HEK293 (cell line): ENCODE results near the gene SCML2.

ENCODE experiments used
- CTCF ChIA-PET: fragments of 350-600 bp; formaldehyde crosslinking; extraction: SDS; loops from one replicate; lab custom pipeline; 2021; ENCODE audit warnings: antibody characterized with exemption; lab: Yijun Ruan, JAX
- POLR2A ChIA-PET: fragments of 300-600 bp; formaldehyde crosslinking; extraction: SDS; loops from one replicate; lab custom pipeline; 2020; ENCODE audit warnings: antibody characterized with exemption, inconsistent platforms; lab: Yijun Ruan, JAX
- H3K27ac ChIP-seq: fragments of 200-500 bp; sonication (Bioruptor generic); 2 replicates; pipeline ENCODE4 v1.5.1; 2014; ENCODE audit warnings: low read depth, low read length, control low read depth, inconsistent platforms; ENCODE audit errors: extremely low read depth
- H3K36me3 ChIP-seq, 2 experiments: fragments of 200-500 bp in 1 of 2; sonication (Bioruptor generic) in 1 of 2; 1 replicate in 1 of 2; 2 replicates in 1 of 2; pipeline ENCODE4 v1.5.1; 2014 to 2017; ENCODE audit warnings: inconsistent platforms in 2 of 2, low read length in 2 of 2; ENCODE audit not compliant: control insufficient read depth in 2 of 2, insufficient read depth in 1 of 2
- H3K4me1 ChIP-seq: fragments of 200-500 bp; sonication (Bioruptor generic); 2 replicates; pipeline ENCODE4 v1.5.1; 2014; ENCODE audit warnings: mild to moderate bottlenecking, low read length, inconsistent platforms; ENCODE audit not compliant: control insufficient read depth, insufficient read depth
- H3K4me3 ChIP-seq: 2 replicates; pipeline ENCODE4 v1.5.1; 2011; ENCODE audit warnings: low read depth, mild to moderate bottlenecking, control low read depth, low read length, moderate library complexity
- H3K9me3 ChIP-seq: fragments of 200-500 bp; sonication (Bioruptor generic); 2 replicates; pipeline ENCODE4 v1.5.1; 2014; ENCODE audit warnings: low read depth, low read length, inconsistent platforms; ENCODE audit not compliant: control insufficient read depth, insufficient read depth
- GLIS1 ChIP-seq: fragments of 450-650 bp; formaldehyde crosslinking; IDR thresholded peaks from 2 replicates; pipeline ENCODE4 v1.5.1; 2016; ENCODE audit warnings: missing biosample characterization, missing genetic modification characterization
- IKZF3 ChIP-seq: fragments of 450-650 bp; IDR thresholded peaks from 2 replicates; pipeline ENCODE4 v1.5.0; 2018; ENCODE audit warnings: missing biosample characterization, mild to moderate bottlenecking, missing genetic modification characterization, moderate library complexity
- INSM2 ChIP-seq: fragments of 450-650 bp; formaldehyde crosslinking; IDR thresholded peaks from 2 replicates; pipeline ENCODE4 v1.5.1; 2016; ENCODE audit warnings: missing biosample characterization, missing genetic modification characterization
- REST ChIP-seq: fragments of 450-650 bp; formaldehyde crosslinking; IDR thresholded peaks from 2 replicates; pipeline ENCODE4 v1.5.1; 2016; ENCODE audit warnings: missing biosample characterization, missing genetic modification characterization
- SETDB1 ChIP-seq: IDR thresholded peaks from one replicate; pipeline ENCODE4 v1.6.1; 2017; ENCODE audit warnings: mild to moderate bottlenecking, low read length, moderate library complexity, mixed read lengths; ENCODE audit not compliant: insufficient read length
- ZBTB10 ChIP-seq: fragments of 450-650 bp; formaldehyde crosslinking; IDR thresholded peaks from 2 replicates; pipeline ENCODE4 v1.5.1; 2016; ENCODE audit warnings: missing biosample characterization, missing genetic modification characterization
- ZFHX2 ChIP-seq: fragments of 450-650 bp; formaldehyde crosslinking; conservative IDR thresholded peaks from 2 replicates; pipeline ENCODE4 v1.5.1; 2016; ENCODE audit warnings: missing biosample characterization, missing genetic modification characterization
- ZNF114 ChIP-seq: fragments of 450-650 bp; formaldehyde crosslinking; IDR thresholded peaks from 2 replicates; pipeline ENCODE4 v1.5.0; 2017; ENCODE audit warnings: missing biosample characterization, missing genetic modification characterization
- ZNF138 ChIP-seq: fragments of 450-650 bp; formaldehyde crosslinking; IDR thresholded peaks from 2 replicates; pipeline ENCODE4 v1.5.1; 2016; ENCODE audit warnings: missing biosample characterization, missing genetic modification characterization, borderline replicate concordance
- ZNF18 ChIP-seq: fragments of 450-650 bp; formaldehyde crosslinking; IDR thresholded peaks from 2 replicates; pipeline ENCODE4 v1.5.1; 2016; ENCODE audit warnings: missing biosample characterization, missing genetic modification characterization
- ZNF19 ChIP-seq: fragments of 450-650 bp; formaldehyde crosslinking; IDR thresholded peaks from 2 replicates; pipeline ENCODE4; 2016; ENCODE audit warnings: missing biosample characterization, missing genetic modification characterization, low read depth
- ZNF292 ChIP-seq: fragments of 450-650 bp; formaldehyde crosslinking; IDR thresholded peaks from 2 replicates; pipeline ENCODE4 v1.5.1; 2016; ENCODE audit warnings: low read depth, missing biosample characterization, missing genetic modification characterization, borderline replicate concordance
- ZNF366 ChIP-seq: fragments of 450-650 bp; formaldehyde crosslinking; conservative IDR thresholded peaks from 2 replicates; pipeline ENCODE4 v1.5.1; 2016; ENCODE audit warnings: missing biosample characterization, missing genetic modification characterization
- ZNF473 ChIP-seq: fragments of 450-650 bp; formaldehyde crosslinking; IDR thresholded peaks from 2 replicates; pipeline ENCODE4 v1.5.1; 2017; ENCODE audit warnings: missing biosample characterization, missing genetic modification characterization
- ZNF513 ChIP-seq: fragments of 450-650 bp; IDR thresholded peaks from 2 replicates; pipeline ENCODE4 v1.5.1; 2018; ENCODE audit warnings: missing biosample characterization, missing genetic modification characterization
- ZNF544 ChIP-seq: fragments of 450-650 bp; formaldehyde crosslinking; IDR thresholded peaks from 2 replicates; pipeline ENCODE4 v1.5.0; 2017; ENCODE audit warnings: missing biosample characterization, missing genetic modification characterization
- ZNF600 ChIP-seq: fragments of 450-650 bp; formaldehyde crosslinking; IDR thresholded peaks from 2 replicates; pipeline ENCODE4 v1.5.1; 2016; ENCODE audit warnings: missing biosample characterization, missing genetic modification characterization
- ZNF701 ChIP-seq: fragments of 450-650 bp; formaldehyde crosslinking; IDR thresholded peaks from 2 replicates; pipeline ENCODE4 v1.5.1; 2016; ENCODE audit warnings: missing biosample characterization, missing genetic modification characterization
- ZNF747 ChIP-seq: fragments of 450-650 bp; formaldehyde crosslinking; IDR thresholded peaks from 2 replicates; pipeline ENCODE4 v1.5.1; 2016; ENCODE audit warnings: missing biosample characterization, missing genetic modification characterization
- ZNF76 ChIP-seq: fragments of 450-650 bp; formaldehyde crosslinking; IDR thresholded peaks from 2 replicates; pipeline ENCODE4; 2016; ENCODE audit warnings: low read depth, missing biosample characterization, missing genetic modification characterization, borderline replicate concordance

Gene SCML2

GRCh38 chrX:18354369-18355223, at the start of gene SCML2 (continued):
- TF ChIP-seq ZBTB10 (tag by site-specific recombination) (0 out of 2 replicates have a peak, but pooled peaks have one; percentile 25), SETDB1 (no peak), INSM2 (no peak), ZNF473 (tag by site-specific recombination) (no peak), ZNF544 (tag by site-specific recombination) (no peak), ZNF701 (tag by site-specific recombination) (no peak), ZNF600 (tag by site-specific recombination) (no peak), ZNF513 (no peak), ZNF292 (tag by site-specific recombination) (no peak), ZNF114 (no peak), ZNF18 (tag by site-specific recombination) (peak; percentile 44; the same call in 1 of the 2 replicates), ZFHX2 (tag by site-specific recombination) (peak; percentile 51)

- POLR2A ChIA-PET = no interaction called here
- H3K9me3 ChIP-seq = no peaks in the 10 kb centered on the region
- CTCF ChIA-PET = interaction anchor here (2.7 kb wide), 1 partner anchor 8 kb away, joined by 8 read pairs; no protein-coding TSS in a partner anchor
- no peaks in the 10 kb centered on the region for H3K4me1 ChIP-seq
- no peaks in the 10 kb centered on the region for H3K36me3 ChIP-seq
- H3K4me3 ChIP-seq = no peak overlapping the region
- TF ChIP-seq ZNF76 (no peak), IKZF3 (tag by site-specific recombination) (no peak), ZNF19 (tag by site-specific recombination) (no peak), ZNF138 (tag by site-specific recombination) (no peak), ZNF747 (tag by site-specific recombination) (no peak), ZNF366 (no peak), REST (tag by site-specific recombination) (no peak), GLIS1 (tag by site-specific recombination) (no peak)
- H3K27ac ChIP-seq = no peak overlapping the region
Measured at GRCh38 chrX:18401848-18402213, 47.3 kb upstream of the SCML2 start.
